Endothelial cell of umbilical vein (primary cell): ENCODE results near the gene PERM1. TPM values are rescaled to one million over a fixed set of nuclear protein-coding genes. Genes with fewer than 3 reads are reported as not detected.

ENCODE experiments used
- BruUV-seq: library from RNA; stranded (reverse); fragments of 400-500 nt; replicated peaks from 2 replicates; lab custom pipeline; 2021; lab: Mats Ljungman, UMichigan
- CTCF ChIA-PET: fragments of 300-600, 350-600 bp; sonication (Branson Sonifier 250); formaldehyde crosslinking; loops from one replicate; lab custom pipeline; 2021; ENCODE audit warnings: antibody characterized with exemption, inconsistent platforms; lab: Charles Lee
- POLR2A ChIA-PET: fragments of 300-600, 350-600 bp; sonication (Branson Sonifier 250); formaldehyde crosslinking; loops from one replicate; lab custom pipeline; 2021; ENCODE audit warnings: antibody characterized with exemption, inconsistent platforms; lab: Charles Lee
- DNase-seq: peaks from one replicate; pipeline ENCODE4 v3.0.0-alpha.2; 2011; ENCODE audit warnings: low read depth, low spot score
- FAIRE-seq: peaks from 2 replicates; lab custom pipeline; 2011; peaks lifted over from hg19 to GRCh38; lab: Jason Lieb, UNC
- H2AFZ ChIP-seq: 2 replicates; pipeline ENCODE4 v1.6.0; 2012; ENCODE audit warnings: low read depth, low read length, control low read depth, inconsistent platforms
- H3K27ac ChIP-seq: 2 replicates; pipeline ENCODE4 v1.5.1; 2011; ENCODE audit warnings: low read depth, mild to moderate bottlenecking, control low read depth, low read length, moderate library complexity; ENCODE audit not compliant: insufficient read depth
- H3K27me3 ChIP-seq, 2 experiments: 2 replicates each; pipeline versions ENCODE4 v1.6.0 to v1.6.1; 2011; ENCODE audit warnings: low read length in 2 of 2, mixed read lengths in 1 of 2; ENCODE audit not compliant: control insufficient read depth in 2 of 2, insufficient read depth in 2 of 2
- H3K36me3 ChIP-seq, 2 experiments: 2 replicates in 1 of 2; 3 replicates in 1 of 2; pipeline ENCODE4 v1.5.1; 2011; ENCODE audit warnings: low read length in 2 of 2, mild to moderate bottlenecking in 1 of 2, moderate library complexity in 1 of 2; ENCODE audit not compliant: control insufficient read depth in 2 of 2, insufficient read depth in 2 of 2; ENCODE audit errors: extremely low read depth in 1 of 2
- H3K4me1 ChIP-seq: 3 replicates; pipeline ENCODE4 v1.5.1; 2011; ENCODE audit warnings: mild to moderate bottlenecking, low read length; ENCODE audit not compliant: control insufficient read depth, insufficient read depth; ENCODE audit errors: extremely low read depth
- H3K4me2 ChIP-seq: 2 replicates; pipeline ENCODE4 v1.6.1; 2011; ENCODE audit warnings: low read length, control low read depth, mixed read lengths; ENCODE audit not compliant: insufficient read depth
- H3K4me3 ChIP-seq, 3 experiments: fragments of 200-600 bp in 1 of 3; sonication (generic), shearing (Covaris generic) in 1 of 3; replicated peaks in 1 of 3; 2 replicates each; pipeline ENCODE4 v1.5.1; 2011 to 2016; ENCODE audit warnings: control low read depth in 3 of 3, low read length in 3 of 3, mild to moderate bottlenecking in 2 of 3, inconsistent platforms in 1 of 3, low read depth in 1 of 3, moderate library complexity in 1 of 3; ENCODE audit not compliant: insufficient read depth in 1 of 3
- H3K79me2 ChIP-seq: 2 replicates; pipeline ENCODE4 v1.6.0; 2012; ENCODE audit warnings: low read length, inconsistent platforms; ENCODE audit not compliant: control insufficient read depth, insufficient read depth
- H3K9ac ChIP-seq: replicated peaks from 2 replicates; pipeline ENCODE3; 2011; ENCODE audit warnings: low read length, control low read depth; ENCODE audit not compliant: insufficient read depth; ENCODE audit errors: extremely low read depth
- H3K9me1 ChIP-seq: replicated peaks from 3 replicates; pipeline ENCODE4 v1.6.0; 2011; ENCODE audit warnings: mild to moderate bottlenecking, low read length; ENCODE audit not compliant: control insufficient read depth, insufficient read depth; ENCODE audit errors: extremely low read depth
- H3K9me3 ChIP-seq: replicated peaks from 2 replicates; pipeline ENCODE4 v1.5.1; 2012; ENCODE audit warnings: low read length, inconsistent platforms; ENCODE audit not compliant: control insufficient read depth, insufficient read depth
- H4K20me1 ChIP-seq: replicated peaks from 2 replicates; pipeline ENCODE3; 2011; ENCODE audit warnings: mild to moderate bottlenecking, low read length; ENCODE audit not compliant: control insufficient read depth, insufficient read depth; ENCODE audit errors: extremely low read depth
- CTCF ChIP-seq, 2 donors: IDR thresholded peaks; 1 replicate in 1 of 2; 2 replicates in 1 of 2; pipeline ENCODE4 v1.5.1; 2011; ENCODE audit warnings: low read length in 2 of 2, mild to moderate bottlenecking in 2 of 2, moderate library complexity in 2 of 2, control low read depth in 1 of 2, inconsistent platforms in 1 of 2, low read depth in 1 of 2; ENCODE audit not compliant: insufficient read depth in 1 of 2; ENCODE audit errors: extremely low read depth in 1 of 2
- EZH2 ChIP-seq: IDR thresholded peaks from 2 replicates; pipeline ENCODE4 v1.6.1; 2012; ENCODE audit warnings: borderline replicate concordance, low read depth, mild to moderate bottlenecking, moderate library complexity, low read length, inconsistent platforms; ENCODE audit not compliant: severe bottlenecking
- FOS ChIP-seq: IDR thresholded peaks from 2 replicates; pipeline ENCODE4 v1.6.1; 2011; ENCODE audit warnings: mild to moderate bottlenecking, low read length, moderate library complexity, borderline replicate concordance; ENCODE audit not compliant: insufficient read depth
- GATA2 ChIP-seq: IDR thresholded peaks from 2 replicates; pipeline ENCODE4 v1.7.0; 2011; ENCODE audit warnings: low read depth, mild to moderate bottlenecking, moderate library complexity, mixed read lengths, low read length; ENCODE audit not compliant: insufficient read length, insufficient read depth
- JUN ChIP-seq: IDR thresholded peaks from 2 replicates; pipeline ENCODE4 v1.6.1; 2011; ENCODE audit warnings: borderline replicate concordance, low read depth; ENCODE audit not compliant: insufficient read length, insufficient read depth
- MAX ChIP-seq: IDR thresholded peaks from 2 replicates; pipeline ENCODE4 v1.6.1; 2011; ENCODE audit not compliant: insufficient read depth, insufficient read length
- MYC ChIP-seq: IDR thresholded peaks from one replicate; pipeline ENCODE4 v1.6.1; 2011; ENCODE audit warnings: mild to moderate bottlenecking, low read depth, low read length
- POLR2A ChIP-seq: IDR thresholded peaks from 2 replicates; pipeline ENCODE4 v1.6.1; 2012; ENCODE audit warnings: low read depth, mild to moderate bottlenecking, control low read depth, low read length
- POLR2AphosphoS5 ChIP-seq: IDR thresholded peaks from 2 replicates; pipeline ENCODE4 v1.6.1; 2012; ENCODE audit warnings: low read depth, mild to moderate bottlenecking, control low read depth, low read length, moderate library complexity; ENCODE audit not compliant: insufficient read depth
- dilution Hi-C: fragments of 300-500 bp; cut with MboI; formaldehyde crosslinking; loops from one replicate; pipeline ENCODE4 v1.15.0; 2019; ENCODE audit warnings: low sequenced_read_pairs; ENCODE audit not compliant: extremely low pct_ligation_motif_present
- intact Hi-C: fragments of 100-400 bp; cut with micrococcal nuclease; formaldehyde crosslinking; loops from one replicate; pipeline ENCODE4 v1.10.0; 2022
- polyA plus RNA-seq, 4 experiments: library from polyadenylated mRNA; depleted of rRNA in 3 of 4; stranded (reverse) in 3 of 4; unstranded in 1 of 4; fragments of >200 nt; gene quantifications; 2 replicates each; pipeline versions ENCODE4 v1.2.1 to v1.2.3, GENCODE V29; 2011 to 2012; ENCODE audit warnings: missing spikeins in 1 of 4
- total RNA-seq: library from RNA; stranded (reverse); gene quantifications from 2 replicates; pipeline ENCODE4 v1.2.3, GENCODE V29; 2021

PERM1 gene
- total and polyA plus RNA-seq, 2 donors (not counting 3 experiments of a cell fraction or from before 2014, with no cell fraction given) = not detected

DNA sequence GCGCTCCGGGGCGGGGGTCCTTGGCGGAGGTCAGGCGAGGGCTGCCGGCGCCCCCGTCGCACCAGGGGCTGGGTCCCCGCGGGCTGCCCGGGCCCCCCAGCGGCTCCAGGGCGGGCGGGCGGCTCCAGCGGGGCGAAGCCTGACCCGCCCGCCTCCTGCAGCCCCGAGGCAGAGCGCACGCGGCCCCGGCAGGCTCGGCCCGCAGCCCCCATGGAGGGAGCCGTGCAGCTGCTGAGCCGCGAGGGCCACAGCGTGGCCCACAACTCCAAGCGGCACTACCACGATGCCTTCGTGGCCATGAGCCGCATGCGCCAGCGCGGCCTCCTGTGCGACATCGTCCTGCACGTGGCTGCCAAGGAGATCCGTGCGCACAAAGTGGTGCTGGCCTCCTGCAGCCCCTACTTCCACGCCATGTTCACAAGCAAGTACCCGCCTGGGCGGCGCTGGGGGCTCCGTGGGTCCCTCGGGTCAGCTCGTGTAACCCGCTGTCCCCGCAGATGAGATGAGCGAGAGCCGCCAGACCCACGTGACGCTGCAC is 20.7 kb downstream of the PERM1 start:
- Histone ChIP-seq H3K4me1 (peaks cover 10% of the 10 kb centered on the region), H3K27me3 (no peaks in the 10 kb centered on the region), H3K36me3 (peaks cover 0 to 5% of the 10 kb centered on the region in 2 experiments), H2AFZ (peak overlapping the region; percentile 46), H4K20me1 (no peaks in the 10 kb centered on the region), H3K27ac (no peak overlapping the region), H3K9me1 (no peaks in the 10 kb centered on the region), H3K9me3 (no peaks in the 10 kb centered on the region), H3K79me2 (peaks cover 18% of the 10 kb centered on the region), H3K9ac (no peak overlapping the region), H3K4me3 (peak overlapping the region; percentile 44 to 68 (median 45)), H3K4me2 (no peak overlapping the region)
- BruUV-seq = no TSS peak
- no peak for TF ChIP-seq EZH2
- TF ChIP-seq POLR2A = no peak
- TF ChIP-seq MYC = no peak
- TF ChIP-seq GATA2 = no peak
- no peak for TF ChIP-seq MAX
- TF ChIP-seq JUN = no peak
- no peak for TF ChIP-seq CTCF (IDR thresholded peaks at IDR 0.05; ENCODE audit: extremely low read depth in 1 of 2, insufficient read depth in 1 of 2, low read depth in 1 of 2, low read length in 2 of 2)
- no peak for TF ChIP-seq FOS
- TF ChIP-seq POLR2AphosphoS5 = no peak
- dilution Hi-C loops (no loop called here), intact Hi-C loops (loop anchor here (2.0 kb wide), 1 partner anchor 20 kb away; no protein-coding TSS in a partner anchor)
- FAIRE-seq (no peak), DNase-seq (peak; percentile 10)
- CTCF ChIA-PET = interaction anchor here (1.8 kb wide), 1 partner anchor 57 kb away, joined by 4 read pairs; no protein-coding TSS in a partner anchor
- POLR2A ChIA-PET = no interaction called here
